Epithelial cell of proximal tubule (primary cell): ENCODE results near the gene PIK3R4. TPM values are rescaled to one million over a fixed set of nuclear protein-coding genes. Genes with fewer than 3 reads are reported as not detected.

ENCODE experiments used
- DNase-seq: peaks from one replicate; pipeline ENCODE4 v3.0.0-alpha.2; 2011; ENCODE audit warnings: low read depth
- H3K4me3 ChIP-seq: 2 replicates; pipeline ENCODE4 v1.5.1; 2011; ENCODE audit warnings: low read depth, mild to moderate bottlenecking, low read length
- total RNA-seq: library from RNA; depleted of rRNA; stranded (reverse); fragments of >200 nt; gene quantifications from 2 replicates; pipeline ENCODE4 v1.2.3, GENCODE V29; 2015
- TF ChIP-seq, protein P1 (sequence below): conservative IDR thresholded peaks from 2 replicates; pipeline ENCODE4 v1.5.1; 2012; ENCODE audit warnings: low read depth, mild to moderate bottlenecking, low read length

Gene PIK3R4
- total RNA-seq, 1 donor from 2014 or later = 45.3 TPM

DNA sequence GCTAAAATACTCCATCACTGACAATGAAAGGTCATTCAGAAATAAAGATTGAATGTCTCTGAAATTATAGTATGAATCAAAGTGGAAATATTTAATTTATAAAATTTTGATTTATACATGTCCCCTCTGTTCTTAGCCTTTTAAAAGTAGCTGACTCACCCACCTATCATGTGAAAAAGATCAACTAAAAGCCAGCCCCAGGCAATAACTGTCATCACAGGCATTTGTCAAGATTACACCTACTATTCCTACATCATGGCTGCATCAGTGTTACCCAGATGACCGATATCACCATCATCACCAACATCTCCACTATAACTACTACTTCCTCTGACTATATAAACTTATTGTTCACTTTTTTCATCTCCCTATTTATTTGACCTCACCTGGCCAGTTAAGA lies 14.3 kb upstream of the PIK3R4 start:
- no peak for DNase-seq
- no peak overlapping the region for H3K4me3 ChIP-seq
- TF ChIP-seq, protein P1, sequence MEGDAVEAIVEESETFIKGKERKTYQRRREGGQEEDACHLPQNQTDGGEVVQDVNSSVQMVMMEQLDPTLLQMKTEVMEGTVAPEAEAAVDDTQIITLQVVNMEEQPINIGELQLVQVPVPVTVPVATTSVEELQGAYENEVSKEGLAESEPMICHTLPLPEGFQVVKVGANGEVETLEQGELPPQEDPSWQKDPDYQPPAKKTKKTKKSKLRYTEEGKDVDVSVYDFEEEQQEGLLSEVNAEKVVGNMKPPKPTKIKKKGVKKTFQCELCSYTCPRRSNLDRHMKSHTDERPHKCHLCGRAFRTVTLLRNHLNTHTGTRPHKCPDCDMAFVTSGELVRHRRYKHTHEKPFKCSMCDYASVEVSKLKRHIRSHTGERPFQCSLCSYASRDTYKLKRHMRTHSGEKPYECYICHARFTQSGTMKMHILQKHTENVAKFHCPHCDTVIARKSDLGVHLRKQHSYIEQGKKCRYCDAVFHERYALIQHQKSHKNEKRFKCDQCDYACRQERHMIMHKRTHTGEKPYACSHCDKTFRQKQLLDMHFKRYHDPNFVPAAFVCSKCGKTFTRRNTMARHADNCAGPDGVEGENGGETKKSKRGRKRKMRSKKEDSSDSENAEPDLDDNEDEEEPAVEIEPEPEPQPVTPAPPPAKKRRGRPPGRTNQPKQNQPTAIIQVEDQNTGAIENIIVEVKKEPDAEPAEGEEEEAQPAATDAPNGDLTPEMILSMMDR = no peak

DNA sequence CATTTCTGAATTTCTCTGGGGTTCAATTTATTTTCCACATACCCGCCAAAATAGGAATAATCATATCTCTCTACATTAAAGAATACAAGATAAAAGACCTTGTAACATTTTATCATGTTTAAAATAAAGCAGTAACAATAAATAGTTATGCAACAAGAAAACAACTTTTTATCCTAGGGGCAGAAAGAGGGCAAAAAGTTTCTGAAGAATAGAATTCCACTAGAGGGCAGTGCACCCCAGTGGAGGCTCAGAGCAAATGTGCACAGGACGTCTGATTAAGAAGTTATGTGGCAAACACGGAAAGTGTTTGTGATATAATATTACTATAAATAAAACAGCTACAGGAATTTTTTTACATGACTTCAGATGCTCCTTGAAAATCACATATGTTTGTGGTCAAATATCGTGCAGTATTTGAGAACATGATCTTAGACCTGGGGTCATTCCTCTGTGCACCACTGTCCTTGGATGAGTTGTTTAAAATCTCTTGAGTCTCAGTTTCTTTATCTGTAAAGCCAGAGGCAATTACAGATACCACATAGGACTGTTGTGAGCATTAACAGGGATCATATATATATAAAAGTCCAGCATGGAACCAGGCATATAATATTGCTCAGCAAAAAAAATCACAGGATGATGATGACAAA lies 13.2 kb upstream of the PIK3R4 start:
- H3K4me3 ChIP-seq = no peak overlapping the region
- DNase-seq = no peak
- TF ChIP-seq, protein P1 = peak; percentile 90

DNA sequence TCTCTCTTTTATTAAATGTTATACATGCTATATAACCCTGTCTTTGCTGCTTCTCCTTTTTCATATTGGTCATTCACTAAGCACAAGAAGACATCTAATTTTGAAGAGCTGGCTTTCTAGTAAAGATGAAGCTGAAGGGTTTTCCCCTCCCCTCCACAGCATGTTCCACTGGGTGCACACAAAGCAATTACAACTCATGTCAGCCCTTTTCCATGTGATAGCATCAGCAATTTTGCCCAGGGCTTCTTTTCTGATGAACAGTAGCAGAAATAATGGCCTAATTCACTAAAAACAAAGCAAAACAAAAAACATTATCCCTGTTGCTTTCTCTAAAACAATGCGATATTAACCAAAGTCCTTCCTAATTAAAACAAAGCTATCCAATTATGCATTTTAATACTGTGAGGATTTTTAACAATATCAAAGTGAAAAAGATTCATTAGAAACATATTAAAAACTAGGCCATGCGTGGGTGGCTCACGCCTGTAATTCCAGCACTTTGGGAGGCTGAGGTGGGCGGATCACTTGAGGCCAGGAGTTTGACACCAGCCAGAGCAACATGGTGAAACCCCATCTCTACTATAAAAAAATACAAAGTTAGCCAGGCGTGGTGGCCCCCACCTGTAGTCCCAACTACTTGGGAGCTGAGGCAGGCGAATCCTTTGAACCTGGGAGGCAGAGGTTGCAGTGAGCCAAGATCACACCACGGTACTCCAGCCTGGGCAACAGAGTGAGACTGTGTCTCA lies 12.2 kb upstream of the PIK3R4 start:
- no peak for DNase-seq
- H3K4me3 ChIP-seq = no peak overlapping the region
- TF ChIP-seq, protein P1 = no peak

DNA sequence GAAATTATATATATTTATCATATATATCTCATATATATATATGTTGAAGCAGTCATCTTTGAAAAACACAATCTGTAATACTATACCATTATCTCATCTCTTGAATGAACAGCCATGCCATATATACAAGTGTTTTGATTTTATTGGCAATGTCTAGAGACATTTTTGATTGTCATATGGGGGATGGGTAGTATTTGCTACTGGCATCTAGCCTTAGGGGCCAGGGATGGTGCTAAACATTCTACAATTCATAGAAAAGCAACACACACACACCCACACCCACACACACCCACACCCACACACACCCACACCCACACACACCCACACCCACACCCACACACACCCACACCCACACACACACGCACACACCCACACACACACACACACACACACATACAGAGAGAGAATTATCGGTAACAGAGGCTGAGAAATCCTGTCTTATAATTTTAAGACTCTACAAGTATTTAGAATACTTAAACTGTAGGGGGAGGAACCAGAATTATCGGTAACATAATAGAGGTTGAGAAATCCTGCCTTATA lies 11.1 kb upstream of the PIK3R4 start:
- no peak for DNase-seq
- TF ChIP-seq, protein P1 = no peak
- no peak overlapping the region for H3K4me3 ChIP-seq

DNA sequence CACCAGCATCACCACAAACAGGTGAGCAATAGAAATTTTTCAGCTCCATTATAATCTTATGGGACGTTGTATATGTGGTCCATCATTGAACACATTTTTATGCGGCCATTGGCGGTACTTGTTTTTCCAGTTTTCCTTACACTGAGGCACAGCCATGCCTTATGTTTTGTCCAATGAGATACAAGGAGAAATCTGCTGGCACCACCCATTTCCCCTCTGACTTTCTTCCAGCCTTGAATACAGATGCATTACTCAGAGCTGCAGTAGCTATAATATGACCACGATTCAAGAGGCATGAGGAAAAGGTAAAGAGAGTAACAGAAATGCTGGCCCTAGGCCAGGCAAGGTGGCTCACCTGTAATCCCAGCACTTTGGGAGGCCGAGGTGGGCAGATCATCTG lies 9.0 kb upstream of the PIK3R4 start:
- no peak for DNase-seq
- TF ChIP-seq, protein P1 = no peak
- H3K4me3 ChIP-seq = no peak overlapping the region

DNA sequence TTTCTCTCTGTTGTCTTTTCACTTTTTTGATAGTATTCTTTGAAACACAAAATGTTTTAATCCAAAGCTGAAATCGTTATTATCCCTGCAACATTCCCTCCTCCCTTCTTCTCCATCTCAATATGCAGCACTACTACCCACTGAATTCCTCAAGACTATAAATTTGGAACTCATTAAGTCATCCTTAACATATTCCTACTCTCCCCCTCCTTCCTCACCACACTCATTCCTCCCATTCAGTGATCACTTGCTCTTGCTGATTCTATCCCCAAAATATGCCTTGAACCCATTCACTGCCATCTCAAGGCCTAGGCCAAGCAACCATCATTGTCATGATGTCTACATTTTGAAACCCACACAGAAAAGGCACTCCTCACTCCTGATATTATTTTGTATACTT lies 2.4 kb upstream of the PIK3R4 start:
- no peak overlapping the region for H3K4me3 ChIP-seq
- DNase-seq = no peak
- TF ChIP-seq, protein P1 = no peak
